Spinal cord (tissue), 10 donors: ENCODE data around the gene TRIM13. TPM values are rescaled to one million over a fixed set of nuclear protein-coding genes. Genes with fewer than 3 reads are reported as not detected.
"Not testable (repeated sequence)": the region's sequence is repeated elsewhere in the genome, so short reads cannot be mapped to it uniquely, and the experiment has no call there.

Experiments used
- DNase-seq, 6 donors: peaks; one replicate each; pipeline versions ENCODE4 v3.0.0 to v3.0.0-alpha.2; 2013 to 2015; ENCODE audit warnings: low spot score in 6 of 6, low read depth in 4 of 6
- H3K27ac ChIP-seq: one replicate; pipeline ENCODE4 v1.5.1; 2013; ENCODE audit warnings: low read depth, low read length, control low read depth
- H3K27me3 ChIP-seq: one replicate; pipeline ENCODE4 v1.6.1; 2013; ENCODE audit warnings: low read length; ENCODE audit not compliant: control insufficient read depth, insufficient read depth
- H3K36me3 ChIP-seq: one replicate; pipeline ENCODE4 v1.6.1; 2013; ENCODE audit warnings: low read length; ENCODE audit not compliant: control insufficient read depth, insufficient read depth
- H3K4me1 ChIP-seq: one replicate; pipeline ENCODE4 v1.6.1; 2013; ENCODE audit warnings: low read length; ENCODE audit not compliant: control insufficient read depth, insufficient read depth
- H3K4me3 ChIP-seq: one replicate; pipeline ENCODE4 v1.5.1; 2013; ENCODE audit warnings: low read depth, low read length, control low read depth
- H3K9me3 ChIP-seq: one replicate; pipeline ENCODE4 v1.6.1; 2013; ENCODE audit warnings: low read length; ENCODE audit not compliant: control insufficient read depth, insufficient read depth
- WGBS: methylation state at CpG from one replicate; pipeline ENCODE4 v1.1.5; 2013; ENCODE audit warnings: missing lambda C conversion rate; ENCODE audit not compliant: insufficient coverage; 5-methylcytosine and 5-hydroxymethylcytosine counted together
- long read RNA-seq, 4 donors: transcript quantifications; one replicate each; lab custom pipeline, GENCODE V29; 2026
- polyA plus RNA-seq, 2 donors: library from polyadenylated mRNA; unstranded; fragments of 120-200 nt; gene quantifications; one replicate each; pipeline ENCODE4 v1.2.1, GENCODE V29; 2013; ENCODE audit not compliant: insufficient read length in 2 of 2
- total RNA-seq, 2 donors: library from RNA; depleted of rRNA in 1 of 2; stranded (reverse); fragments of 120-200 nt in 1 of 2; fragments of >200 nt in 1 of 2; gene quantifications; one replicate each; pipeline versions ENCODE4 v1.2.3 to v1.2.4, GENCODE V29; 2013 to 2014
- donor health status: healthy.

The TRIM13 gene
- total RNA-seq: 10 to 100 TPM; 36.0 to 49.5 TPM
- 10 to 100 TPM; 34.1 to 35.8 TPM for polyA plus RNA-seq
- long read RNA-seq, donor 1, full-length matches to known transcripts: 12 of 12 reads
- long read RNA-seq, donor 1, partial matches to known transcripts: 0 of 12 reads
- long read RNA-seq, donor 1, other reads (novel, unspliced or antisense): 0 of 12 reads
- long read RNA-seq, donor 2: 0 reads
- long read RNA-seq, donor 3, full-length matches to known transcripts: 2 of 2 reads
- long read RNA-seq, donor 3, partial matches to known transcripts: 0 of 2 reads
- long read RNA-seq, donor 3, other reads (novel, unspliced or antisense): 0 of 2 reads
- long read RNA-seq, donor 4, full-length matches to known transcripts: 28 of 28 reads
- long read RNA-seq, donor 4, partial matches to known transcripts: 0 of 28 reads
- long read RNA-seq, donor 4, other reads (novel, unspliced or antisense): 0 of 28 reads

DNA sequence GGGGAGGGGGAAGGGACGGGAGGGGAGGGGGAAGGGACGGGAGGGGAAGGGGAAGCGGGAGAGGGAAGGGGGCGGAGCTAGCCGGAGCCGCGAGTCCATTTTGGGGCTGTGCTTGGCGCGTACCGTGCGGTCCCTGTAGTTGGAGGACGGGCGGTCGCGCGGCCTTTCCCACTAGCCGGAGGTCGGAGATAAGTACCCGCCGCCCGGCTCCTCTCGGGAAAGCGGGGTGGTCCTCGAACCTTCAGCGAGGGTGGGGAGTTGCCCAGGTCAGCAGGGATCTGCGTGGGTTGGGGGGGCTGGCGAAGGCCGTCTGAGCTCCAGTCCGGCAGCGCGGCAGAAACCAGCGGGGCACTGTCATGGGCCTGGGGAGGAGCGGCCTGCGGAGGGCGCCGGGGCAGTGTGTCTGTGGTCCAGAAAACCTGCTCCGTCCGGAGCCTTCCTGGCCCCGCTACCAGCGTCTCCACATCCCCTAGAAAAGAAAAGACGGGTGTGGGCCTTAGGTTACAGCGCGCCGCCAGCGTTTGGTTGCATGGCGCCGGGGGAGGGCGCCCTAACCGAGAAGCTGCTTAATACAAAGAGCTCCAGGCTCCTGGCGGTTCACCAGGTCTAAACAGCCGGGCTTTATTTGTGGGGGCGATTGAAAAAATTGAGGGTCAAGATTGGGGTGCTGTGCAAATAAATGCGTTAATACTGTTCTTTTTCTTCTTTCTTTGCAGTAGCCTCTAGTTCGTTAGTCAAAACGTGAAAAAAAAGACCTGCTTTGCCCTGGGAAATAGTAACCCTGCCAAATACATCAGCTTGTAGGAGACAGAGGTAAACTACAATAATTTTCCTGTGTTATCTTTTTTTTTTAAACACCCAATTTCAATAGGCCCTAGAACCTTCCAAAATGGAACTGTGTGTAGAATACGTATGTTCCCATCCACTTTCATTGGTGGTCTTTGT, at the start of gene TRIM13:
TSS of gene TRIM13 (plus strand) at position 92 of the 945 bp plus-strand sequence. CDS start 14,899 bp downstream, outside the sequence.
- Histone ChIP-seq H3K27ac (peak within 1 kb of the TSS; percentile 100), H3K36me3 (peaks cover 16% of the 10 kb centered on the region), H3K4me1 (peaks cover 9% of the 10 kb centered on the region), H3K4me3 (peak within 1 kb of the TSS; percentile 96), H3K27me3 (no peaks in the 10 kb centered on the region), H3K9me3 (no peaks in the 10 kb centered on the region)
- DNase-seq: peak; percentile 83 to 97 (median 87)
- WGBS: 0% methylated on average over 41 of the region's 56 CpGs

DNA sequence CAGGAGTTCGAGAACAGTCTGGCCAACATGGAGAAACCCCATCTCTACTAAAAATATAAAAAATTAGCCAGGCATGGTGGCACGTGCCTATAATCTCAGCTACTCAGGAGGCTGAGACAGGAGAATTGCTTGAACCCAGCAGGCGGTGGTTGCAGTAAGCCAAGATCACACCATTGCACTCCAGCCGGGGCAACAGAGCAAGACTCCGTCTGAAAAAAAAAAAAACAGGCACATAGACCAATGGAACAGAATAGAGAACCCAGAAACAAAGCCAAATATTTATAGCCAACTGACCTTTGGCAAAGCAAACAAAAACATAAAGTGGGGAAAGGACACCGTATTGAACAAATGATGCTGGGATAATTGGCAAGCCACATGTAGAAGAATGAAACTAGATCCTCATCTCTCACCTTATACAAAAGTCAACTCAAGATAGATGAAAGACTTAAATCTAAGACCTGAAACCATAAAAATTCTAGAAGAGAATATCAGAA, 48.0 kb upstream of the TRIM13 start:
- WGBS: 94% methylated on average over 4 of the region's 6 CpGs
- DNase-seq, H3K4me3 ChIP-seq, H3K27ac ChIP-seq, H3K9me3 ChIP-seq, H3K36me3 ChIP-seq, H3K27me3 ChIP-seq, H3K4me1 ChIP-seq: not testable (repeated sequence)

DNA sequence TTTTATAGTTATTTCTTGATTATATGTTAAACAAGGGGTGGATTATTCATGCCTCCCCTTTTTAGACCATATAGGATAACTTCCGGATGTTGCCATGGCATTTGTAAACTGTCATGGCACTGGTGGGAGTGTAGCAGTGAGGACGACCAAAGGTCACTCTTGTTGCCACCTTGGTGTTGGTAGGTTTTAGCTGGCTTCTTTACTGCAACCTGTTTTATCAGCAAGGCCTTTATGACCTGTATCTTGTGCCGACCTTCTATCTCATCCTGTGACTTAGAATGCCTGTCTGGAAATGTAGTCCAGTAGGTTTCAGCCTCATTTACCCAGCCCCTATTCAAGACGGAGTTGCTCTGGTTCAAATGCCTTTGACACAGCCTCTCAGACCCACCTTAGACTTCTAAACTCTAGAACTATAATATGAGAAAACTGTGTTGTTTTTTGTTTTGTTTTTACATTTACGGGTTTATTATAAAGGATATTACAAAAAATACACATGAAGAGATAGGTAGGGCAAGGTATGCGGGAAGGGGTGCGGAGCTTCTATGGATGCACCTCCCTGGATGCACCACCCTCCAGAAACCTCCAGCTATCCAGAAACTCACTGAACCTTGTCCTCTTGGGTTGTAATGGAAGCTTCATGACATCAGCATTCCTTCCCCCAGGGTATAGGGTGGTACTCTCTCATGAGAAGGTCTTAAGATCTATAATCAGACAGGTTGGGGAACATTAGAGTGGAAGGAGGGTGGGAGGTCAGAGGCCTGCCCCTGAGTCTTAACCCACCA, 44.9 kb upstream of the TRIM13 start:
- H3K4me3 ChIP-seq: no peak overlapping the region
- WGBS: 90% methylated on average over 2 of the region's 7 CpGs

GRCh38 chr13:49953560-49953959, 43.3 kb upstream of the TRIM13 start:
- no peak overlapping the region for H3K4me3 ChIP-seq
- DNase-seq: no peak
- H3K27me3 ChIP-seq: no peaks in the 10 kb centered on the region
- H3K9me3 ChIP-seq: no peaks in the 10 kb centered on the region
- no peaks in the 10 kb centered on the region for H3K36me3 ChIP-seq
- no CpG with 5 or more reads among the region's 1 CpG for WGBS
- H3K4me1 ChIP-seq: peaks cover 3% of the 10 kb centered on the region
- H3K27ac ChIP-seq: no peak overlapping the region

More for the DNA sequence above, 44.9 kb upstream of the TRIM13 start:
- Histone ChIP-seq H3K27me3 (no peaks in the 10 kb centered on the region), H3K36me3 (no peaks in the 10 kb centered on the region), H3K27ac (no peak overlapping the region), H3K4me1 (no peaks in the 10 kb centered on the region), H3K9me3 (no peaks in the 10 kb centered on the region)
- no peak for DNase-seq

- Histone ChIP-seq H3K4me1 (peaks cover 3% of the 10 kb centered on the region), H3K27ac (no peak overlapping the region), H3K36me3 (no peaks in the 10 kb centered on the region), H3K4me3 (no peak overlapping the region), H3K9me3 (peaks cover 6% of the 10 kb centered on the region), H3K27me3 (no peaks in the 10 kb centered on the region)
- DNase-seq: no peak
- WGBS: 86% methylated on average over 2 of the region's 2 CpGs
Measured at GRCh38 chr13:49954674-49955455, 42.0 kb upstream of the TRIM13 start.

- 79% methylated on average over 3 of the region's 3 CpGs for WGBS
- Histone ChIP-seq H3K4me3 (no peak overlapping the region), H3K4me1 (peaks cover 3% of the 10 kb centered on the region), H3K27ac (no peak overlapping the region), H3K9me3 (peaks cover 6% of the 10 kb centered on the region), H3K27me3 (no peaks in the 10 kb centered on the region), H3K36me3 (no peaks in the 10 kb centered on the region)
- DNase-seq: no peak
Measured at GRCh38 chr13:49956131-49956530, 40.7 kb upstream of the TRIM13 start.

- Histone ChIP-seq H3K27me3 (no peaks in the 10 kb centered on the region), H3K27ac (no peak overlapping the region), H3K9me3 (peaks cover 6% of the 10 kb centered on the region), H3K4me3 (no peak overlapping the region), H3K4me1 (peaks cover 3% of the 10 kb centered on the region), H3K36me3 (no peaks in the 10 kb centered on the region)
- DNase-seq: peak in 3 of 6 donors; percentile 37 to 69 (median 52)
- WGBS: 22% methylated on average over 3 of the region's 3 CpGs
Measured at GRCh38 chr13:49958321-49958720, 38.5 kb upstream of the TRIM13 start.

DNA sequence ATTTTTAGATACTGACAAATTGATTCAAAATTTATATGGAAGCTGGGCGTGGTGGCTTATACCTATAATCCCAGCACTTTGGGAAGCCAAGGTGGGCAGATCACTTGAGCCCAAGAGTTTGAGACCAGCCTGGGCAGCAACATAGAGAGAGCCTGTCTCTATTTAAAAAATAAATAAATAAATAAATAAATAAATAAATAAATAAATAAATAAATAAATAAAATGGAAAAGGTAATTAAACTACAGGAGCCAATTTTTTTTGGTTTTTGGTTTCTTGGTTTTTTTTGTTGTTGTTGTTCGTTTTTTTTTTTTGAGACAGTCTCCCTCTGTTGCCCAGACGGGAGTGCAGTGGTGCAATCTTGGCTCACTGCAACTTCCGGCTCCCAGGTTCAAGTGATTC, 29.4 kb upstream of the TRIM13 start:
- 100% methylated on average over 1 of the region's 4 CpGs for WGBS
- no peak overlapping the region for H3K4me3 ChIP-seq
- H3K36me3 ChIP-seq: no peaks in the 10 kb centered on the region
- no peak overlapping the region for H3K27ac ChIP-seq
- no peak for DNase-seq
- H3K9me3 ChIP-seq: peaks cover 2% of the 10 kb centered on the region
- no peaks in the 10 kb centered on the region for H3K27me3 ChIP-seq
- no peaks in the 10 kb centered on the region for H3K4me1 ChIP-seq
